HepG2 (cell line): Measurements from ENCODE around the gene NPTXR. TPM values are rescaled to one million over a fixed set of nuclear protein-coding genes. Genes with fewer than 3 reads are reported as not detected.

Source experiments
- RORA ChIP-seq: sonication (generic); formaldehyde crosslinking; IDR thresholded peaks from 2 replicates; pipeline ENCODE4 v1.5.0; 2020; ENCODE audit warnings: mild to moderate bottlenecking, missing genetic modification reagents, moderate library complexity
- TRIM24 ChIP-seq: sonication (generic); formaldehyde crosslinking; IDR thresholded peaks from 2 replicates; pipeline ENCODE4 v1.8.0; 2022; ENCODE audit warnings: mild to moderate bottlenecking, missing genetic modification reagents
- ZBTB40 ChIP-seq, 2 experiments: fragments of 450-650 bp in 1 of 2; sonication (generic) in 1 of 2; formaldehyde crosslinking in 1 of 2; IDR thresholded peaks; 2 replicates each; pipeline versions ENCODE4 v1.6.1 to v1.8.0; 2016 to 2022; ENCODE audit warnings: antibody characterized with exemption in 1 of 2, mild to moderate bottlenecking in 1 of 2, missing genetic modification reagents in 1 of 2
- ZNF484 ChIP-seq: sonication (generic); formaldehyde crosslinking; IDR thresholded peaks from 2 replicates; pipeline ENCODE4 v1.5.1; 2020; ENCODE audit warnings: mild to moderate bottlenecking, low read depth, missing genetic modification reagents, borderline replicate concordance
- ZNF552 ChIP-seq: sonication (generic); formaldehyde crosslinking; IDR thresholded peaks from 2 replicates; pipeline ENCODE4 v1.9.0; 2022; ENCODE audit warnings: missing genetic modification reagents, mild to moderate bottlenecking, borderline replicate concordance
- ZNF770 ChIP-seq: sonication (generic); formaldehyde crosslinking; IDR thresholded peaks from 2 replicates; pipeline ENCODE4 v1.5.0; 2020; ENCODE audit warnings: mild to moderate bottlenecking, missing genetic modification reagents
- ZNF780A ChIP-seq: sonication (generic); formaldehyde crosslinking; IDR thresholded peaks from 2 replicates; pipeline ENCODE4 v1.8.0; 2022; ENCODE audit warnings: mild to moderate bottlenecking, missing genetic modification reagents, moderate library complexity
- polyA plus RNA-seq, 8 experiments: library from polyadenylated mRNA; depleted of rRNA in 3 of 8; stranded (reverse) in 7 of 8; unstranded in 1 of 8; fragments of >200 nt; fragmentation: Illumina TruSeq in 4 of 8; extraction: Trizol in 4 of 8; gene quantifications; 2 replicates each; pipeline versions ENCODE4 v1.2.1 to v1.2.3, GENCODE V29; 2011 to 2016; ENCODE audit warnings: low read depth in 4 of 8, missing spikeins in 1 of 8, mixed read lengths in 1 of 8; ENCODE audit not compliant: insufficient read depth in 1 of 8
- total RNA-seq, 5 experiments: library from RNA; depleted of rRNA; stranded (reverse); fragments of >200 nt; fragmentation: Illumina TruSeq; extraction: Trizol; gene quantifications; 2 replicates each; pipeline ENCODE4 v1.2.3, GENCODE V29; 2016; ENCODE audit warnings: low read depth in 1 of 5

Gene NPTXR
- total and polyA plus RNA-seq, 2 of the 13 experiments (the other 11 are each of a cell fraction or from before 2014, with no cell fraction given): 2.6 to 4.8 TPM

DNA sequence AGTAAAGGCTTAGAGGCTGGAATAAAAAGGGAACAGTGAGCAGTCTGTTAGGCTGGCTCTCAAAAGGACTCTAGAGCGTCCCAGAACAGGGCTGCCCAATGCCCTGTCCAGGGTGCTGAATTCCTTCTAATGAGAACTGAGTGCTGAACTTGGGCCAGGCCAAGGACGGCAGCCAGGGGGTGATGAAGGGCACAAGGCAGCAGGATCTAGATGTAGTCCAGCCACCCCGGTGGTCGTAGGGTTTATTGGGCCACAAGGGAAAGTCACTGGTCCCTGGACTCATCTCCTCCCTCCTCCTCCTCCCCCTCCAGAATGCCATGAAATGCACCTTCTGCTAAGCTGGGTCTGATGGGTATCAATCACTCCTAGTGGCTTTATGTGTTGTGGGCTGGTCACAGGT lies 19.2 kb downstream of the NPTXR start (continued):
- TF ChIP-seq ZNF770 (CRISPR knock-in tag) (no peak), ZBTB40 (IDR thresholded peaks at IDR 0.05) (no peak), ZBTB40 (CRISPR knock-in tag; IDR thresholded peaks at IDR 0.05) (no peak), ZNF780A (CRISPR knock-in tag) (0 out of 2 replicates have a peak, but pooled peaks have one; percentile 46), RORA (no peak), ZNF552 (CRISPR knock-in tag) (no peak), TRIM24 (no peak), ZNF484 (CRISPR knock-in tag) (no peak)
